K562 (cell line): ENCODE measurements around the gene DIAPH3. TPM values are rescaled to one million over a fixed set of nuclear protein-coding genes. Genes with fewer than 3 reads are reported as not detected.

ENCODE experiments used
- ARID1B ChIP-seq: fragments of 450-650 bp; IDR thresholded peaks from 2 replicates; pipeline ENCODE4 v1.6.1; 2016; ENCODE audit warnings: antibody characterized with exemption, mild to moderate bottlenecking, inconsistent platforms
- BRCA1 ChIP-seq, 2 experiments: fragments of 450-650 bp in 1 of 2; sonication (generic) in 1 of 2; formaldehyde crosslinking in 1 of 2; IDR thresholded peaks; 2 replicates each; pipeline versions ENCODE4 v1.5.0 to v1.6.1; 2017 to 2020; ENCODE audit warnings: mild to moderate bottlenecking in 1 of 2, missing genetic modification reagents in 1 of 2
- CEBPB ChIP-seq: fragments of 450-650 bp; IDR thresholded peaks from 2 replicates; pipeline ENCODE4 v1.6.1; 2016; ENCODE audit warnings: missing genetic modification characterization, missing compliant biosample characterization
- CHAMP1 ChIP-seq: fragments of 450-650 bp; IDR thresholded peaks from 2 replicates; pipeline ENCODE4 v1.6.1; 2016; ENCODE audit warnings: mild to moderate bottlenecking
- KDM1A ChIP-seq, 2 experiments: fragments of 450-650 bp; IDR thresholded peaks; 2 replicates each; pipeline ENCODE4 v1.6.1; 2016; ENCODE audit warnings: mild to moderate bottlenecking in 2 of 2
- MGA ChIP-seq: fragments of 450-650 bp; IDR thresholded peaks from 2 replicates; pipeline ENCODE4 v1.6.1; 2016; ENCODE audit warnings: mild to moderate bottlenecking, moderate library complexity
- PBX2 ChIP-seq, 2 experiments: IDR thresholded peaks in 1 of 2; conservative IDR thresholded peaks in 1 of 2; 2 replicates each; pipeline ENCODE4 v1.6.1; 2016; ENCODE audit warnings: low read depth in 2 of 2, mild to moderate bottlenecking in 1 of 2, missing compliant biosample characterization in 1 of 2, missing genetic modification characterization in 1 of 2, moderate library complexity in 1 of 2
- TCF3 ChIP-seq: sonication (generic); formaldehyde crosslinking; IDR thresholded peaks from 2 replicates; pipeline ENCODE4 v1.4.0; 2020; ENCODE audit warnings: mild to moderate bottlenecking, missing genetic modification reagents
- YBX1 ChIP-seq: fragments of 450-650 bp; IDR thresholded peaks from 2 replicates; pipeline ENCODE4 v1.7.1; 2016; ENCODE audit warnings: mild to moderate bottlenecking
- ZFP1 ChIP-seq: fragments of 450-650 bp; formaldehyde crosslinking; IDR thresholded peaks from 2 replicates; pipeline ENCODE4 v1.4.0; 2020; ENCODE audit warnings: mild to moderate bottlenecking, mixed read lengths
- ZNF586 ChIP-seq: fragments of 450-650 bp; formaldehyde crosslinking; conservative IDR thresholded peaks from 2 replicates; pipeline ENCODE4 v1.4.0; 2020; ENCODE audit warnings: mild to moderate bottlenecking, moderate library complexity
- ZNF695 ChIP-seq: fragments of 450-650 bp; formaldehyde crosslinking; IDR thresholded peaks from 2 replicates; pipeline ENCODE4 v1.4.0; 2020; ENCODE audit warnings: mild to moderate bottlenecking, moderate library complexity
- polyA plus RNA-seq, 8 experiments: library from polyadenylated mRNA; depleted of rRNA in 4 of 8; stranded (reverse) in 5 of 8; unstranded in 3 of 8; fragments of >200 nt; fragmentation: Nextera tagmentation in 2 of 8; fragmentation: Illumina TruSeq in 1 of 8; extraction: Ambion mirVana in 2 of 8; extraction: Trizol in 1 of 8; gene quantifications; 2 replicates each; pipeline versions ENCODE4 v1.2.1 to v1.2.3, GENCODE V29; 2011 to 2014; ENCODE audit warnings: inconsistent platforms in 1 of 8, missing spikeins in 1 of 8
- total RNA-seq, 7 experiments: library from RNA; depleted of rRNA in 6 of 7; stranded (reverse); fragments of >200 nt in 6 of 7; fragmentation: Illumina TruSeq in 2 of 7; extraction: Trizol in 2 of 7; gene quantifications; 2 replicates each; pipeline versions ENCODE4 v1.2.1 to v1.2.3, GENCODE V29; 2011 to 2021; ENCODE audit warnings: low replicate concordance in 1 of 7

DIAPH3 gene
- total and polyA plus RNA-seq, 9 of the 15 experiments (the other 6 are each of a cell fraction or from before 2014, with no cell fraction given), result 9.0 to 18.7 (median 14.7) TPM

- TF ChIP-seq TCF3 (CRISPR knock-in tag) (peak; percentile 44; the same call in 1 of the 2 replicates), ARID1B (peak; percentile 55; the same call in 1 of the 2 replicates), MGA (no peak), CEBPB (tag) (peak; percentile 45), BRCA1 (IDR thresholded peaks at IDR 0.05) (no peak), BRCA1 (CRISPR knock-in tag; IDR thresholded peaks at IDR 0.05) (no peak), ZFP1 (CRISPR knock-in tag) (no peak), KDM1A (IDR thresholded peaks at IDR 0.05) (0 out of 4 replicates have a peak, but pooled peaks have one; percentile 9 to 14), PBX2 (CRISPR knock-in tag; IDR thresholded peaks at IDR 0.05; ENCODE audit: low read depth) (no peak), PBX2 (tag; conservative IDR thresholded peaks at IDR 0.05; ENCODE audit: low read depth) (peak; percentile 51), YBX1 (no peak), ZNF586 (CRISPR knock-in tag) (no peak), ZNF695 (CRISPR knock-in tag) (no peak), CHAMP1 (no peak)
Measured at GRCh38 chr13:59743195-59743594, 420.5 kb downstream of the DIAPH3 start (continued).
